NCI-H2171 treated with DMSO at 0.1 percent for 48 hours (cell line): Measurements from ENCODE around the gene PACRG.

ENCODE experiments used
- DNase-seq: peaks from one replicate; lab custom pipeline; 2025; lab: John Stamatoyannopoulos, UW

PACRG gene

GRCh38 chr6:163355426-163355991, 627.7 kb downstream of the PACRG start:
- no peak for DNase-seq

- DNase-seq = no peak
Measured at GRCh38 chr6:163356324-163356723, 628.5 kb downstream of the PACRG start.

DNA sequence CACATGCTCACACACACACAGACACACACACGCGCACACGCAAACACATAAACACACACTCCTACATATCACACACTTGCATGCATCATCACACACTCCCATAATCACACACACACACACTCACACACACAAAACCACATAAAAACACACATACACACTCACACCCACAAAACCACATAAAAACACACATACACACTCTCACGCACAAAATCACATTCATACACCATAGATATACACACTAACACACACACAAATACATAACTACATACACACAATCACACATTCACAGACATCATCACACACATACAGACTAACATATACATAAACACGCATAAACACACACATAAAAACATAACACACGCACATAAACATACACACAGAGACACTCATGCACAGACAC, 629.0 kb downstream of the PACRG start:
- DNase-seq = no peak

DNA sequence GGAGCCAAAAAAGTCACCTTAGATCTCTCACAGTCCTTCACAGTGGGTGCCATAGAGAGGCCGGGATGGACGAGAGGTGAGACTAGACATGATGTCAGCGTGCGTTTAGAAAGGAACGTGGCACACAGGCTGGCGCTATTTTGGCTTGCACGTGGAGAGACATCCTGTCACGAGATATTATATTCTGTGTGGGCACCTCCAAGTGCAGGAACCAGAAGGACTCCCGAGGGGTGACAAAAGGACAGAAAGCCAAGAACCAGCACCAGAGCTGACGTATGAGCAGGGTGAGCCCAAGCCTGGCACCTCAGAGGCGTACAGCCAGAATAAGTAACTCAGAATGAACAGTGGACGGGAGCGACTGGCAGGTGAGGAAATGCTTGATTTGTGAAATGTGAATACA, 636.9 kb downstream of the PACRG start:
- DNase-seq = no peak
